ENCODE data around the gene GPR107.

Gene GPR107

GRCh38 chr9:130139251-130139650 lies 85.5 kb downstream of the GPR107 start:
- DNase-seq = no peak

- DNase-seq = no peak
Observed at GRCh38 chr9:130140706-130141105, 87.0 kb downstream of the GPR107 start.

- no peak for DNase-seq
Observed at GRCh38 chr9:130142056-130142455, 88.3 kb downstream of the GPR107 start.

GRCh38 chr9:130142641-130143040 lies 88.9 kb downstream of the GPR107 start:
- DNase-seq = no peak

- DNase-seq = no peak
Observed at GRCh38 chr9:130143279-130143893, 89.7 kb downstream of the GPR107 start.

GRCh38 chr9:130143958-130144366 lies 90.3 kb downstream of the GPR107 start:
- peak; percentile 61 for DNase-seq

GRCh38 chr9:130144703-130145102 lies 91.0 kb downstream of the GPR107 start:
- no peak for DNase-seq

- no peak for DNase-seq
Observed at GRCh38 chr9:130145658-130146057, 92.0 kb downstream of the GPR107 start.

GRCh38 chr9:130147198-130147597 lies 93.5 kb downstream of the GPR107 start:
- no peak for DNase-seq

- DNase-seq = no peak
Observed at GRCh38 chr9:130147910-130148309, 94.2 kb downstream of the GPR107 start.

- no peak for DNase-seq
Observed at GRCh38 chr9:130149031-130149430, 95.3 kb downstream of the GPR107 start.

GRCh38 chr9:130149654-130150286 lies 96.1 kb downstream of the GPR107 start:
- DNase-seq = no peak

- peak; percentile 80 for DNase-seq
Observed at GRCh38 chr9:130150779-130151382, 97.2 kb downstream of the GPR107 start.

GRCh38 chr9:130154816-130155215 lies 101.1 kb downstream of the GPR107 start:
- no peak for DNase-seq

- DNase-seq = no peak
Observed at GRCh38 chr9:130155647-130156046, 101.9 kb downstream of the GPR107 start.

- DNase-seq = no peak
Observed at GRCh38 chr9:130156672-130157071, 103.0 kb downstream of the GPR107 start.

GRCh38 chr9:130157079-130157478 lies 103.4 kb downstream of the GPR107 start:
- DNase-seq = no peak

GRCh38 chr9:130158001-130158400 lies 104.3 kb downstream of the GPR107 start:
- no peak for DNase-seq

- DNase-seq = no peak
Observed at GRCh38 chr9:130159057-130159456, 105.4 kb downstream of the GPR107 start.

- no peak for DNase-seq
Observed at GRCh38 chr9:130159915-130160670, 106.4 kb downstream of the GPR107 start.

- DNase-seq = no peak
Observed at GRCh38 chr9:130160862-130161470, 107.3 kb downstream of the GPR107 start.

- DNase-seq = no peak
Observed at GRCh38 chr9:130165579-130165978, 111.9 kb downstream of the GPR107 start.

GRCh38 chr9:130166399-130166798 lies 112.7 kb downstream of the GPR107 start:
- no peak for DNase-seq
